Naive thymus-derived CD4-positive, alpha-beta T cell (primary cell): ENCODE data around the gene FCN2. TPM values are rescaled to one million over a fixed set of nuclear protein-coding genes. Genes with fewer than 3 reads are reported as not detected.

Source experiments
- ATAC-seq: fragments of 150-1000 bp; cut with Tn5 transposase; 2 replicates; pipeline ENCODE4 v1.10.0; 2021; ENCODE audit warnings: mild to moderate bottlenecking, moderate library complexity
- CTCF ChIA-PET: fragments of 350-600 bp; sonication (Branson Sonifier 250); formaldehyde crosslinking; loops from one replicate; lab custom pipeline; 2021; ENCODE audit warnings: antibody characterized with exemption; lab: Charles Lee
- POLR2A ChIA-PET: fragments of 350-600 bp; sonication (Branson Sonifier 250); formaldehyde crosslinking; loops from one replicate; lab custom pipeline; 2021; ENCODE audit warnings: antibody characterized with exemption, inconsistent platforms; lab: Charles Lee
- DNase-seq, 9 donors: peaks; one replicate each; pipeline versions ENCODE4 v3.0.0 to v3.0.0-alpha.2; 2020 to 2022; ENCODE audit warnings: mixed read lengths in 1 of 9
- H3K27ac ChIP-seq: one replicate; pipeline ENCODE4 v1.7.0; 2013; ENCODE audit warnings: mild to moderate bottlenecking, low read depth, low read length, moderate library complexity
- H3K27me3 ChIP-seq, 2 donors: one replicate each; pipeline ENCODE4 v1.7.0; 2013; ENCODE audit warnings: low read length in 2 of 2, mild to moderate bottlenecking in 2 of 2, moderate library complexity in 2 of 2; ENCODE audit not compliant: control insufficient read depth in 2 of 2, insufficient read depth in 2 of 2
- H3K36me3 ChIP-seq, 3 experiments: 1 replicate in 2 of 3; 2 replicates in 1 of 3; pipeline ENCODE4 v1.7.0; 2013; ENCODE audit warnings: low read length in 3 of 3, mild to moderate bottlenecking in 3 of 3, moderate library complexity in 1 of 3; ENCODE audit not compliant: insufficient read depth in 3 of 3, control insufficient read depth in 2 of 3
- H3K4me1 ChIP-seq, 2 donors: one replicate each; pipeline ENCODE4 v1.7.0; 2013; ENCODE audit warnings: low read length in 2 of 2, mild to moderate bottlenecking in 2 of 2, moderate library complexity in 1 of 2; ENCODE audit not compliant: control insufficient read depth in 2 of 2, insufficient read depth in 2 of 2
- H3K4me3 ChIP-seq: 2 replicates; pipeline ENCODE4 v1.7.0; 2013; ENCODE audit warnings: mild to moderate bottlenecking, low read length
- H3K9me3 ChIP-seq, 3 experiments: 1 replicate in 2 of 3; 2 replicates in 1 of 3; pipeline ENCODE4 v1.7.0; 2013; ENCODE audit warnings: low read length in 3 of 3; ENCODE audit not compliant: control insufficient read depth in 2 of 3
- H3K27ac Mint-ChIP-seq, 9 donors: one replicate each; pipeline ENCODE4 v1.8.0; 2020 to 2022; ENCODE audit warnings: mixed read lengths in 9 of 9, mild to moderate bottlenecking in 8 of 9, moderate library complexity in 5 of 9, inconsistent platforms in 2 of 9
- H3K27me3 Mint-ChIP-seq, 5 donors: one replicate each; pipeline ENCODE4 v1.8.0; 2021 to 2022; ENCODE audit warnings: mixed read lengths in 5 of 5, mild to moderate bottlenecking in 1 of 5
- H3K36me3 Mint-ChIP-seq, 5 donors: one replicate each; pipeline ENCODE4 v1.8.0; 2020 to 2022; ENCODE audit warnings: mixed read lengths in 5 of 5, mild to moderate bottlenecking in 3 of 5, inconsistent platforms in 1 of 5
- H3K4me1 Mint-ChIP-seq, 7 donors: one replicate each; pipeline ENCODE4 v1.8.0; 2020 to 2022; ENCODE audit warnings: mixed read lengths in 7 of 7, mild to moderate bottlenecking in 3 of 7, inconsistent platforms in 1 of 7
- H3K4me3 Mint-ChIP-seq, 10 donors: one replicate each; pipeline ENCODE4 v1.8.0; 2020 to 2022; ENCODE audit warnings: mild to moderate bottlenecking in 10 of 10, mixed read lengths in 10 of 10, moderate library complexity in 6 of 10, inconsistent platforms in 2 of 10
- H3K9me3 Mint-ChIP-seq, 11 donors: one replicate each; pipeline ENCODE4 v1.8.0; 2020 to 2022; ENCODE audit warnings: mixed read lengths in 11 of 11, mild to moderate bottlenecking in 4 of 11, inconsistent platforms in 1 of 11, moderate library complexity in 1 of 11
- intact Hi-C, 2 donors: fragments of 100-400 bp; cut with micrococcal nuclease; formaldehyde crosslinking; loops; one replicate each; pipeline ENCODE4 v1.15.1; 2023
- polyA plus RNA-seq, 2 donors: library from polyadenylated mRNA; unstranded; fragments of 300-500 nt; fragmentation: Illumina TruSeq; gene quantifications; one replicate each; pipeline ENCODE4 v1.2.3, GENCODE V29; 2021
- total RNA-seq, 6 experiments: library from RNA in 5 of 6; stranded (reverse) in 5 of 6; gene quantifications; 1 replicate in 5 of 6; 2 replicates in 1 of 6; pipeline ENCODE4 v1.2.3 and lab custom pipeline; 2021 to 2026

The FCN2 gene
- total and polyA plus RNA-seq, 7 experiments from 2014 or later: not detected

DNA sequence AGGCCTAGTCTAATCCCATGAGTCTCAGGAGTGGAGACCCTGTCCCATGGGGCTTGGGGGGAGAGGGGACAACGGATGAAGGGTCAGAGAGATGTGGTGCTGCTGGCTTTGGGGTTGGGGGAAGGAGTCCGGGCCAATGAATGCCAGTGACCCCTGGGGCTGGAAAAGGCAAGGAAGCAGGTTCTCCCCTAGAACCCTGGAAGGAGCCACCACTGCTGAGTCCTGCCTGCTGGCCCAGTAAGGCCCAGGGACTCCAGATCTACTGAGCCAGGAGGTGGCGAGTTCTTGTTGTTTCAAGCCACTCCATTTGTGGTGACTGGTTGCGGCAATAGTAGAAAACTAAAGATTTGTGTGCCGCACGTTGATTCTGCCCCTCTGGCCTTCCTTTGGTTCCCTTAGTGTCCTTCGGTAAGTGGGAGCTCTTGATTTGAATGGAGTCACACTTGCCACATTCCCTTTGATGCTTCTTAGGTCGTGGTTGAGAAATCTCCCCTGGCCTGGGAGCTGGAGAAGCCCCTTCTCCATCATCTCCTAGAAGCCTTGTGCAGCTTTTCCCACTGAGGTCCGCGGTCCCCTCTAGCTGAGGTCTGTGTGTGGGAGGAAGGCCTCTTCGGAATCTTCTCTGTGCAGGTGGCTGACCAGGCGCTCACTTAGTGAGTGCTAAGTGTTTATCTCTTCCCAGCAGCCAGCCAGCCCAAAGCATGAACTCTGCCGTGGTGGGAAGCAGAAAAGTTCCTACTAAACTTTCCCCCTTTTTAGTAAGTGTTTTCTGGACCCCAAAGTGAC is 28.1 kb downstream of the FCN2 start:
- no peak overlapping the region for H3K4me3 ChIP-seq
- no peak overlapping the region for H3K4me3 Mint-ChIP-seq
- DNase-seq (no peak), ATAC-seq (no peak)
- peaks cover 13 to 34% (median 19%) of the 10 kb centered on the region in 5 donors for H3K27me3 Mint-ChIP-seq
- H3K36me3 Mint-ChIP-seq: no peaks in the 10 kb centered on the region
- H3K9me3 Mint-ChIP-seq: peaks cover 0 to 2% (median 0%) of the 10 kb centered on the region in 11 donors
- intact Hi-C loops: no loop called here
- ChIA-PET POLR2A (no interaction called here), CTCF (no interaction called here)
- no peak overlapping the region for H3K27ac Mint-ChIP-seq
- H3K27ac ChIP-seq: no peak overlapping the region
- peaks cover 0 to 2% (median 0%) of the 10 kb centered on the region in 7 donors for H3K4me1 Mint-ChIP-seq
- H3K36me3 ChIP-seq: no peaks in the 10 kb centered on the region
- H3K4me1 ChIP-seq: no peaks in the 10 kb centered on the region
- no peaks in the 10 kb centered on the region for H3K27me3 ChIP-seq
- H3K9me3 ChIP-seq: no peaks in the 10 kb centered on the region

DNA sequence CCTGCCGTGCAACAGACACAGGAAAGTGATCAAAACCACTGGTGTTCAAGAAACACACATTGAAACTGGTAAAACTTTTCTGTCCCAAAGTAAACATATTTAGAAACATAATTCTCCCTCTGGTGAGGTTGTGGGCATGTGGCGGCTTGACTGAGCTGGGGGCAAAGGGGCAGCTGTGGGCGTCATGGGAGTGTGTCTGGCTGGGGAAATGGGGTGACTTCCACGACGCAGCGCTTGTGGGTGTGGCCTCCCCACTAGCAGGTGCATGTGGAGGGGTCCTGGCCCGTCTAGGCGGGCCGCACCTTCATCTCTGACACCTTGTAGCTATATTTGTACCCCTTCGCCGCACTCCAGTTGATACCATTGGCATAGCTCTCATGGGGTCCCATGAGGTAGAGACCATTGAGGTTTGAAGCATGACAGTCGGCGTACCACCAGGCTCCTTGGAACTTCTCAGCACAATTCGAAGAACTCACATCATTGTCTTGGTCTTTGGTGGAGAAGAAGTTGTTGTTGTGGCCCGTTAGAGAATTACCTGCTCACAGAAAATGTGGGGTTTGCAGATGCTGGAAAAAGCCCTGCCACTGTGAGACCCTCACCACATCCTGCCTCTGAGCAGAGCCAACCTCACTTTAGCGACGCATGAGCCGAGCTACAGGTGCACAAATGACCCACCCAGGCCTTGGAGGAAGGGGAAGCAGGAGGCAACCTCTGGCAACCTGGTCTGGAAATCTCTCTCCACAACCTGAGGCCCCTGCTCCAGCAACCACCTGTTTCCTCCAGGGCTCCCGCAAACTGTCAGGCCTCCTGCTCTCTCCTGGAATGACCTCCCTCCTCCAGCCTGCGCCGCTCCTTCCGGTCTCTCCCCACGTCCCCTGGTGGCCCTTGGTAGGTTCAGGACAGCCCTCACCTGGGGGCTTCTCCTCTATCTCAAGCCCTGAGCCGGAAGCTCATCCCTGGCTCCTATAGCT is 29.2 kb downstream of the FCN2 start:
- Histone ChIP-seq H3K4me1 (no peaks in the 10 kb centered on the region), H3K9me3 (no peaks in the 10 kb centered on the region), H3K36me3 (no peaks in the 10 kb centered on the region), H3K4me3 (no peak overlapping the region), H3K27ac (no peak overlapping the region), H3K27me3 (no peaks in the 10 kb centered on the region)
- DNase-seq (no peak), ATAC-seq (no peak)
- Mint-ChIP-seq H3K27me3 (peaks cover 13 to 40% (median 23%) of the 10 kb centered on the region in 5 donors), H3K27ac (no peak overlapping the region), H3K4me1 (peaks cover 0 to 2% (median 0%) of the 10 kb centered on the region in 7 donors), H3K9me3 (peaks cover 0 to 2% (median 0%) of the 10 kb centered on the region in 11 donors), H3K36me3 (no peaks in the 10 kb centered on the region), H3K4me3 (no peak overlapping the region)
- POLR2A ChIA-PET: no interaction called here
- CTCF ChIA-PET: interaction anchor here (0.7 kb wide), 1 partner anchor 746 kb away, joined by 3 read pairs; no protein-coding TSS in a partner anchor
- intact Hi-C loops: no loop called here

DNA sequence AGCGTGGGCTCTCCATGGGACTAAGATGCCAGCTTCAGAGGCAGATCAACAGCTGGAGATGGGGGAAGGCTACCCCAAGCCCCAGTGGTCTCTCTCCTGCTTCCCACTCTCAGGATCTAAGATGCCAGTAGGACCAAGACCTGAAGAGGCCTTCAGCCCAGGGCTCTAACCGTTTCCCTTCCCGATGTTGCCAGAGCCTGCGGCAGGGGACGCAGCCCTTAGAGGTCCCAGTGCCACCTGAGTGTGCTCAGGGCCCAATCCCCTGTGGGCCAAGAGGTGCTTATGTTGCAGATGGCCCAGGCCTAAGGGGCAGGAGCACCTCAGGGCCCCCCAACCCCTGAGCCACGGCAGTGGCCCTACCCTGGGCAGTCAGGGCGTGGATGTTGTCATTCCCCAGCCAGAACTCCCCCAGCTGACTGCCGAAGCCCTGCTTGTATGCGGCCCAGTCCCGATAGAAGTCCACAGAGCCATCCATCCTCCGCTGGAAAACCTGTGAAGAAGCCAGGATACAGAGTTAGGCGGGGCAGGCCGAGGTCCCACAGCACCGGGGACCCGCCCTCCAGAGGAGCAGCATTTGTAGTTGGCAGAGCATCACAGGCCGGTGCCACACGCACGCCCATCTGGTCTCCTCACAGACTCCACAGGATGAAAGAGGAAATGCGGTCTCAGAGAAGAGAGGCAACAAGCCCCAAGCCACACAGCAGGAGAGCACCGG is 31.7 kb downstream of the FCN2 start:
- Mint-ChIP-seq H3K4me3 (no peak overlapping the region), H3K9me3 (peaks cover 0 to 2% (median 0%) of the 10 kb centered on the region in 11 donors), H3K4me1 (peaks cover 0 to 2% (median 0%) of the 10 kb centered on the region in 7 donors), H3K36me3 (no peaks in the 10 kb centered on the region), H3K27me3 (peaks cover 16 to 45% (median 19%) of the 10 kb centered on the region in 5 donors), H3K27ac (no peak overlapping the region)
- ATAC-seq: no peak
- Histone ChIP-seq H3K27me3 (no peaks in the 10 kb centered on the region), H3K4me3 (no peak overlapping the region), H3K9me3 (no peaks in the 10 kb centered on the region), H3K36me3 (no peaks in the 10 kb centered on the region), H3K27ac (no peak overlapping the region), H3K4me1 (no peaks in the 10 kb centered on the region)
- POLR2A ChIA-PET: no interaction called here
- CTCF ChIA-PET: no interaction called here
- intact Hi-C loops: no loop called here
- no peak for DNase-seq

DNA sequence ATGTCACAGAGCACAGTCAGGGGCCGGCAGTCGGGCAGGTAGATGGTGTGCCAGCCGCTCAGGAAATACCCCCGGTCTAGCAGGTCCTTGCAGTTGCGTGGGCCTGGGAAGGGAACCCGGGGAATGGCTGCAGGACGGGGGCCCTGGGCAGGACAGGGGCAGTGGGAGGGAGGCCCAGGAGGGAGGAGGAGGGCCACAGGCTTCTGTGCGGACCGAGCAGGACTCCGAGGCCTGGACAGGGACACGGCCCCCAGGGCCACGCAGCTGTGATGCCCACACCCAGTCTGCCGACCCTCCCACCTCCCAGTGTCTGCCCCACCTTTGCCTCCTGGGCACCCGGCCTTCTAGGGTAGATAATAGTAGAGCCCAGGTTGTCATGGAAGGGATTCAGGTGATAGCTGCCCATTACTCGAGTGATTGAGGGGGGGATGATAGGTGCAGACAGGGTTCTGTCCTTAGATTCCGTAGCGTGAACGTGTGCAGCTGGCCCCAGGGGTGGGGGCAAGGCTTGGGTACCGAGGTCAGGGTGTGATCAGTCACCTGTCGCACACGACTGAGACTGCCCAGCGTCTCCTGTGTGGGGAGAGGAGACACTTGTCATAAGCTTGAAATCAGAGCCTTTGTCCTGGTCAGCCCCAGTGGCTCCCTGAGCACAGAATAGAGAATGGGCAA is 32.6 kb downstream of the FCN2 start:
- H3K27me3 ChIP-seq: no peaks in the 10 kb centered on the region
- no peak for ATAC-seq

DNA sequence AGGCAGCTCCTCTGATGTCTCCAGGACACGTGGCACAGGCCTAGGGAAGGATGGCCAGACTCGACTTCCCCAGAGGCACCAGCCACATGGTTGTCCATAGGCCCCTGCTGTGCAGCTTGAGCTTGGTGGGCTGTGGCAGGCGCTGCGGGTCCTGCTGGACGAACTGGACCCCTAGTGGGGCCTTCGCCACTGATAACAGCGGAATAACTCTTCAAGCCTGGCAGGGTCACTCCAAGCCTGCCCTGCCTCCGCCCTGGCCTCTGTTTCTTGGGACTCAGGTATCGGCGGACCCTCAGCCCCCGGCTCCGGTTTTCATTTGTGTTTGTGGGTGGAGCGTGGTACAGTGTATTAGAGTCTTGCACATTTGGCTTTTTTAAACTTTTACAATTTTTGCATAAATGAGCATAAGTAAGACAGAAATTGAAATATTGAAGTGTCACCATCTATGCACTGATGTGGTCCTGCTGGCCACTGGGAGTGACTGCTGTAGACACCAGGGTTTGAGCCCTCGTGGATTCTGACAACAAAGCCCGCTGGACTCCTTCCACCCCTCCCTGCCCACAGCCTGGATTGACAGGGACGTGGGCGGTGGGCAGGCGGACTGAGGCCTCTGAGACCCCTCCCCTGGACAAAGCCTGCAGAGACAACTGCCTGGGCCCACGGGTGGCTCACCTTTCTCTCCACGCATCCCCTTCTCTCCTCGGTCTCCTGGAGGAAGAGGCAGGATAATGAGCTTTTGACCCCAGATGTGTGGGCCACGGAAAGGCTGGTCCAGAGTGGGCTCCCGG is 33.3 kb downstream of the FCN2 start:
- ATAC-seq (no peak), DNase-seq (no peak)
- CTCF ChIA-PET: no interaction called here
- Histone ChIP-seq H3K27ac (no peak overlapping the region), H3K4me3 (no peak overlapping the region), H3K36me3 (no peaks in the 10 kb centered on the region), H3K27me3 (no peaks in the 10 kb centered on the region), H3K9me3 (no peaks in the 10 kb centered on the region), H3K4me1 (no peaks in the 10 kb centered on the region)
- intact Hi-C loops: no loop called here
- Mint-ChIP-seq H3K4me1 (peaks cover 0 to 4% (median 0%) of the 10 kb centered on the region in 7 donors), H3K9me3 (peaks cover 0 to 11% (median 4%) of the 10 kb centered on the region in 11 donors), H3K36me3 (peaks cover 0 to 3% (median 0%) of the 10 kb centered on the region in 5 donors), H3K4me3 (no peak overlapping the region), H3K27me3 (peaks cover 14 to 44% (median 19%) of the 10 kb centered on the region in 5 donors), H3K27ac (no peak overlapping the region)
- POLR2A ChIA-PET: no interaction called here

More for the DNA sequence above, 32.6 kb downstream of the FCN2 start:
- Mint-ChIP-seq H3K9me3 (peaks cover 0 to 4% (median 0%) of the 10 kb centered on the region in 11 donors), H3K27me3 (peaks cover 14 to 45% (median 19%) of the 10 kb centered on the region in 5 donors), H3K4me3 (no peak overlapping the region), H3K4me1 (peaks cover 0 to 2% (median 0%) of the 10 kb centered on the region in 7 donors), H3K27ac (no peak overlapping the region), H3K36me3 (no peaks in the 10 kb centered on the region)
- Histone ChIP-seq H3K9me3 (no peaks in the 10 kb centered on the region), H3K4me3 (no peak overlapping the region), H3K36me3 (no peaks in the 10 kb centered on the region), H3K27ac (no peak overlapping the region), H3K4me1 (no peaks in the 10 kb centered on the region)
- POLR2A ChIA-PET: no interaction called here
- intact Hi-C loops: no loop called here
- CTCF ChIA-PET: no interaction called here
- no peak for DNase-seq
